Uterus (tissue), 2 donors: ENCODE data around the gene GPR142.

ENCODE experiments used
- POLR2A ChIP-seq, 2 donors: fragments of 450-650 bp; IDR thresholded peaks; one replicate each; pipeline ENCODE4 v1.6.1; 2016; ENCODE audit warnings: antibody characterized with exemption in 2 of 2, mild to moderate bottlenecking in 1 of 2, moderate library complexity in 1 of 2
- TF ChIP-seq, protein P1 (sequence below), 4 experiments: fragments of 200-600 bp in 2 of 4; fragments of 450-650 bp in 2 of 4; sonication (generic) in 2 of 4; IDR thresholded peaks; one replicate each; pipeline ENCODE4 v1.5.1; 2016 to 2019; ENCODE audit warnings: antibody characterized with exemption in 4 of 4, mild to moderate bottlenecking in 2 of 4, moderate library complexity in 1 of 4

- TF ChIP-seq, protein P1, sequence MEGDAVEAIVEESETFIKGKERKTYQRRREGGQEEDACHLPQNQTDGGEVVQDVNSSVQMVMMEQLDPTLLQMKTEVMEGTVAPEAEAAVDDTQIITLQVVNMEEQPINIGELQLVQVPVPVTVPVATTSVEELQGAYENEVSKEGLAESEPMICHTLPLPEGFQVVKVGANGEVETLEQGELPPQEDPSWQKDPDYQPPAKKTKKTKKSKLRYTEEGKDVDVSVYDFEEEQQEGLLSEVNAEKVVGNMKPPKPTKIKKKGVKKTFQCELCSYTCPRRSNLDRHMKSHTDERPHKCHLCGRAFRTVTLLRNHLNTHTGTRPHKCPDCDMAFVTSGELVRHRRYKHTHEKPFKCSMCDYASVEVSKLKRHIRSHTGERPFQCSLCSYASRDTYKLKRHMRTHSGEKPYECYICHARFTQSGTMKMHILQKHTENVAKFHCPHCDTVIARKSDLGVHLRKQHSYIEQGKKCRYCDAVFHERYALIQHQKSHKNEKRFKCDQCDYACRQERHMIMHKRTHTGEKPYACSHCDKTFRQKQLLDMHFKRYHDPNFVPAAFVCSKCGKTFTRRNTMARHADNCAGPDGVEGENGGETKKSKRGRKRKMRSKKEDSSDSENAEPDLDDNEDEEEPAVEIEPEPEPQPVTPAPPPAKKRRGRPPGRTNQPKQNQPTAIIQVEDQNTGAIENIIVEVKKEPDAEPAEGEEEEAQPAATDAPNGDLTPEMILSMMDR (IDR thresholded peaks at IDR 0.05) = peak; percentile 28 to 55 (median 52)
- TF ChIP-seq POLR2A (IDR thresholded peaks at IDR 0.05) = no peak
These were observed 5.9 kb upstream of the GPR142 start, which contains the start of gene BTBD17 for GRCh38 chr17:74361230-74362068.
